Adrenal gland (tissue), 5 donors: Measurements from ENCODE around the gene DAB2IP.

Source experiments
- POLR2A ChIP-seq, 2 donors: fragments of 450-650 bp; IDR thresholded peaks; one replicate each; pipeline ENCODE4 v1.6.1; 2017; ENCODE audit warnings: antibody characterized with exemption in 2 of 2, mild to moderate bottlenecking in 2 of 2, moderate library complexity in 1 of 2
- TF ChIP-seq, protein P1 (sequence below), 6 experiments: fragments of 450-650 bp in 4 of 6; fragments of 200-600 bp in 2 of 6; sonication (generic) in 1 of 6; IDR thresholded peaks; 1 replicate in 5 of 6; 2 replicates in 1 of 6; pipeline versions ENCODE4 v1.5.1 to v1.8.0; 2016 to 2021; ENCODE audit warnings: antibody characterized with exemption in 6 of 6, mild to moderate bottlenecking in 2 of 6, moderate library complexity in 1 of 6
- donor health status: DM: no; HTN: no; CAD: no.

DNA sequence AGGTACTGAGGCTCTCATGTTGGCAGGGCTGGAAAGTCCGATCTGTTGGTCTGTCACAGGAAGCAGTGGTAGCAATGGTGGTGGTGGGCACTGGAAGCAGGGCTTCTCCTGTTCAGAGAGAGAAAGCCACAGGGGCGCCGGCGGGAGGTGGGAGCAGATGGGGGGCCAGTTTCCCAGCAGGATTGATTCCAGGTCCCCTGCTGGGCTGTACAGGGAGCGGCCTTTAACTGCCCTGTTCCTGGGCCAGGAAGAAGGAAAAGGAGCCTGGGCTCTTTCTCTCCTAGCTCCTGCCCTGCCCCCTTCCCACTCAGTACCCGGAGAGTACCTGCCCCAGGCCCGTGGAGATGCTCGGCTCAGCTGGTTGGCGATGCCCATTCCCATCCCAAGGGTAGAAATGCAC lies 2.6 kb upstream of the DAB2IP start:
- TF ChIP-seq, protein P1, sequence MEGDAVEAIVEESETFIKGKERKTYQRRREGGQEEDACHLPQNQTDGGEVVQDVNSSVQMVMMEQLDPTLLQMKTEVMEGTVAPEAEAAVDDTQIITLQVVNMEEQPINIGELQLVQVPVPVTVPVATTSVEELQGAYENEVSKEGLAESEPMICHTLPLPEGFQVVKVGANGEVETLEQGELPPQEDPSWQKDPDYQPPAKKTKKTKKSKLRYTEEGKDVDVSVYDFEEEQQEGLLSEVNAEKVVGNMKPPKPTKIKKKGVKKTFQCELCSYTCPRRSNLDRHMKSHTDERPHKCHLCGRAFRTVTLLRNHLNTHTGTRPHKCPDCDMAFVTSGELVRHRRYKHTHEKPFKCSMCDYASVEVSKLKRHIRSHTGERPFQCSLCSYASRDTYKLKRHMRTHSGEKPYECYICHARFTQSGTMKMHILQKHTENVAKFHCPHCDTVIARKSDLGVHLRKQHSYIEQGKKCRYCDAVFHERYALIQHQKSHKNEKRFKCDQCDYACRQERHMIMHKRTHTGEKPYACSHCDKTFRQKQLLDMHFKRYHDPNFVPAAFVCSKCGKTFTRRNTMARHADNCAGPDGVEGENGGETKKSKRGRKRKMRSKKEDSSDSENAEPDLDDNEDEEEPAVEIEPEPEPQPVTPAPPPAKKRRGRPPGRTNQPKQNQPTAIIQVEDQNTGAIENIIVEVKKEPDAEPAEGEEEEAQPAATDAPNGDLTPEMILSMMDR (IDR thresholded peaks at IDR 0.05): no peak
- no peak for TF ChIP-seq POLR2A (IDR thresholded peaks at IDR 0.05)
